Measurements from ENCODE around the gene CDCA7.

- TF ChIP-seq CTCF (IDR thresholded peaks at IDR 0.05 in 8 of 11, conservative IDR thresholded peaks at IDR 0.05 in 3 of 11) (no peak), POLR2A (IDR thresholded peaks at IDR 0.05) (no peak)
These were observed 545 bp upstream of the CDCA7 start for GRCh38 chr2:173354073-173354581.
